SK-N-SH treated with all-trans-retinoic acid at 6 μM for 48 hours (cell line): Measurements from ENCODE around the gene PSME3IP1.

Source experiments
- ATAC-seq: fragments of 200-7000 bp; cut with Tn5 transposase; 3 replicates; pipeline ENCODE4 v1.9.1; 2020; ENCODE audit warnings: mild to moderate bottlenecking, moderate library complexity
- ARNTL ChIP-seq: fragments of 450-650 bp; formaldehyde crosslinking; IDR thresholded peaks from 2 replicates; pipeline ENCODE4 v1.5.0; 2020; ENCODE audit warnings: low read depth, mild to moderate bottlenecking, moderate library complexity, borderline replicate concordance
- BACH2 ChIP-seq: fragments of 250-450 bp; sonication (Bioruptor Pico); IDR thresholded peaks from 2 replicates; pipeline ENCODE4 v1.9.0; 2021; ENCODE audit warnings: mild to moderate bottlenecking, borderline replicate concordance
- CSDC2 ChIP-seq: fragments of 250-450 bp; sonication (Bioruptor Pico); IDR thresholded peaks from 2 replicates; pipeline ENCODE4 v1.5.0; 2020; ENCODE audit warnings: mild to moderate bottlenecking, moderate library complexity
- ESRRG ChIP-seq: fragments of 250-450 bp; sonication (Bioruptor Pico); IDR thresholded peaks from 2 replicates; pipeline ENCODE4 v1.6.1; 2021; ENCODE audit warnings: mild to moderate bottlenecking
- GLIS3 ChIP-seq: fragments of 250-450 bp; sonication (Bioruptor Pico); IDR thresholded peaks from 2 replicates; pipeline ENCODE4 v1.5.0; 2020; ENCODE audit warnings: mild to moderate bottlenecking, moderate library complexity
- ISL1 ChIP-seq: fragments of 250-450 bp; sonication (Bioruptor Pico); IDR thresholded peaks from 2 replicates; pipeline ENCODE4 v2.1.2; 2022; ENCODE audit warnings: mild to moderate bottlenecking, moderate library complexity
- OSR1 ChIP-seq: fragments of 250-450 bp; sonication (Bioruptor Pico); IDR thresholded peaks from 2 replicates; pipeline ENCODE4 v1.8.0; 2022; ENCODE audit warnings: moderate library complexity, mild to moderate bottlenecking, inconsistent platforms
- PPARA ChIP-seq: fragments of 250-450 bp; sonication (Bioruptor Pico); IDR thresholded peaks from 2 replicates; pipeline ENCODE4 v1.5.0; 2020; ENCODE audit warnings: mild to moderate bottlenecking, borderline replicate concordance
- RARB ChIP-seq: fragments of 250-450 bp; sonication (Bioruptor Pico); IDR thresholded peaks from 2 replicates; pipeline ENCODE4 v1.8.0; 2021; ENCODE audit warnings: mild to moderate bottlenecking, moderate library complexity
- SNAI2 ChIP-seq: fragments of 250-450 bp; sonication (Bioruptor Pico); IDR thresholded peaks from 2 replicates; pipeline ENCODE4 v1.5.0; 2020; ENCODE audit warnings: mild to moderate bottlenecking, moderate library complexity
- TCF4 ChIP-seq: fragments of 250-450 bp; sonication (Bioruptor Pico); IDR thresholded peaks from 2 replicates; pipeline ENCODE4 v1.8.0; 2021; ENCODE audit warnings: mild to moderate bottlenecking, moderate library complexity, borderline replicate concordance
- TOX ChIP-seq: fragments of 250-450 bp; sonication (Bioruptor Pico); IDR thresholded peaks from 2 replicates; pipeline ENCODE4 v1.8.0; 2021; ENCODE audit warnings: mild to moderate bottlenecking, moderate library complexity, borderline replicate concordance
- ZC3H10 ChIP-seq: fragments of 250-450 bp; sonication (Bioruptor Pico); IDR thresholded peaks from 2 replicates; pipeline ENCODE4 v1.5.1; 2021; ENCODE audit warnings: mild to moderate bottlenecking, moderate library complexity
- ZFP3 ChIP-seq: fragments of 250-450 bp; sonication (Bioruptor Pico); IDR thresholded peaks from 2 replicates; pipeline ENCODE4 v1.5.0; 2020; ENCODE audit warnings: mild to moderate bottlenecking, moderate library complexity
- ZFP30 ChIP-seq: fragments of 450-650 bp; formaldehyde crosslinking; IDR thresholded peaks from 2 replicates; pipeline ENCODE4 v1.5.0; 2022; ENCODE audit warnings: mild to moderate bottlenecking, moderate library complexity
- ZNF565 ChIP-seq: fragments of 450-650 bp; formaldehyde crosslinking; conservative IDR thresholded peaks from 2 replicates; pipeline ENCODE4 v1.5.0; 2020; ENCODE audit warnings: low read depth, mild to moderate bottlenecking, moderate library complexity
- ZNF70 ChIP-seq: fragments of 450-650 bp; formaldehyde crosslinking; IDR thresholded peaks from 2 replicates; pipeline ENCODE4 v1.5.0; 2020; ENCODE audit warnings: mild to moderate bottlenecking, moderate library complexity
- ZNF8 ChIP-seq: fragments of 450-650 bp; formaldehyde crosslinking; IDR thresholded peaks from 2 replicates; pipeline ENCODE4 v1.5.0; 2020; ENCODE audit warnings: mild to moderate bottlenecking, moderate library complexity
- TF ChIP-seq, protein P1 (sequence below): fragments of 250-450 bp; sonication (Bioruptor Pico); IDR thresholded peaks from 2 replicates; pipeline ENCODE4 v1.5.0; 2020; ENCODE audit warnings: mild to moderate bottlenecking, moderate library complexity
- TF ChIP-seq, protein P2 (sequence below): fragments of 250-450 bp; sonication (Bioruptor Pico); IDR thresholded peaks from 2 replicates; pipeline ENCODE4 v1.5.1; 2020; ENCODE audit warnings: low read depth, mild to moderate bottlenecking, moderate library complexity
- TF ChIP-seq, protein P3 (sequence below): fragments of 250-450 bp; sonication (Bioruptor Pico); IDR thresholded peaks from 2 replicates; pipeline ENCODE4 v1.8.0; 2020; ENCODE audit warnings: mild to moderate bottlenecking, moderate library complexity, borderline replicate concordance
- TF ChIP-seq, protein P4 (sequence below): fragments of 250-450 bp; sonication (Bioruptor Pico); IDR thresholded peaks from 2 replicates; pipeline ENCODE4 v1.5.1; 2021; ENCODE audit warnings: mild to moderate bottlenecking, moderate library complexity

Gene PSME3IP1

DNA sequence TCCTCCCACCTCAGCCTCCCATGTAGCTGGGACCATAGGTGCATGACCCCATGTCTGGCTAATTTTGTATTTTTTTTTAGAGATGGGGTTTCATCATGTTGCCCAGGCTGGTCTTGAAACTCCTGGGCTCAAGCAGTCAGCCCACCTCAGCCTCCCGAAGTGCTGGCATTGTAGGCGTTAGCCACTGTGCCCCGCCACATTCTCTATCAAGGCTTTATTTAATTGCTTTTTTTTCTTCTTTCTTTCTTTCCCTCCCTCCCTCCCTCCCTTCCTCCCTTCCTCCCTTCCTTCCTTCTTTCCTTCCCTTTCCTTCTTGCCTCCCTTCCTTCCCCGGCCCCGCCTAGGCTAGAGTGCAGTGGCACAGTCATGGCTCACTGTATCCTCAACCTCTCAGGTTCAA, 23.9 kb upstream of the PSME3IP1 start:
- ATAC-seq = no peak

DNA sequence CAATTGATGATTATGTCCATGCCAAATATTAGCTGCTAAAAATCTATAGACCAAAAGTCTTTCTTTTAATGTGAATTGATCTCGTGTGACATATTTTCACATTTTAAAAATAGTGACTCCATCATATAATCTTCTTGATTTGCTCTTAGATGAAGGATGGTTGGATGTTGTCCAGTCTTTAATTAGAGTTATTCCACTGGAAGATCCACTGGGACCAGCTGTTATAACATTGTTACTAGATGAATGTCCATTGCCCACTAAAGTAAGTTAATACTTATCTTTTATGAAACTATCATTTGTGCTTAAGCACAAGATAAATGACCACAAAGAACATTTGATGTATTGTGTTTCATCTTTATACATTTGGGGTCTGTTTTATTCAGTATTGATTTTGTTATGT, 23.1 kb upstream of the PSME3IP1 start:
- no peak for TF ChIP-seq CSDC2 (CRISPR knock-in tag)
- TF ChIP-seq TCF4 = no peak
- no peak for TF ChIP-seq BACH2 (CRISPR knock-in tag)
- ATAC-seq = no peak

More for the DNA sequence above, 23.9 kb upstream of the PSME3IP1 start:
- TF ChIP-seq SNAI2 (CRISPR knock-in tag) (no peak), RARB (CRISPR knock-in tag) (no peak), OSR1 (no peak)
- TF ChIP-seq, protein P1, sequence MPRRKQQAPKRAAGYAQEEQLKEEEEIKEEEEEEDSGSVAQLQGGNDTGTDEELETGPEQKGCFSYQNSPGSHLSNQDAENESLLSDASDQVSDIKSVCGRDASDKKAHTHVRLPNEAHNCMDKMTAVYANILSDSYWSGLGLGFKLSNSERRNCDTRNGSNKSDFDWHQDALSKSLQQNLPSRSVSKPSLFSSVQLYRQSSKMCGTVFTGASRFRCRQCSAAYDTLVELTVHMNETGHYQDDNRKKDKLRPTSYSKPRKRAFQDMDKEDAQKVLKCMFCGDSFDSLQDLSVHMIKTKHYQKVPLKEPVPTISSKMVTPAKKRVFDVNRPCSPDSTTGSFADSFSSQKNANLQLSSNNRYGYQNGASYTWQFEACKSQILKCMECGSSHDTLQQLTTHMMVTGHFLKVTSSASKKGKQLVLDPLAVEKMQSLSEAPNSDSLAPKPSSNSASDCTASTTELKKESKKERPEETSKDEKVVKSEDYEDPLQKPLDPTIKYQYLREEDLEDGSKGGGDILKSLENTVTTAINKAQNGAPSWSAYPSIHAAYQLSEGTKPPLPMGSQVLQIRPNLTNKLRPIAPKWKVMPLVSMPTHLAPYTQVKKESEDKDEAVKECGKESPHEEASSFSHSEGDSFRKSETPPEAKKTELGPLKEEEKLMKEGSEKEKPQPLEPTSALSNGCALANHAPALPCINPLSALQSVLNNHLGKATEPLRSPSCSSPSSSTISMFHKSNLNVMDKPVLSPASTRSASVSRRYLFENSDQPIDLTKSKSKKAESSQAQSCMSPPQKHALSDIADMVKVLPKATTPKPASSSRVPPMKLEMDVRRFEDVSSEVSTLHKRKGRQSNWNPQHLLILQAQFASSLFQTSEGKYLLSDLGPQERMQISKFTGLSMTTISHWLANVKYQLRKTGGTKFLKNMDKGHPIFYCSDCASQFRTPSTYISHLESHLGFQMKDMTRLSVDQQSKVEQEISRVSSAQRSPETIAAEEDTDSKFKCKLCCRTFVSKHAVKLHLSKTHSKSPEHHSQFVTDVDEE (CRISPR knock-in tag) = no peak

DNA sequence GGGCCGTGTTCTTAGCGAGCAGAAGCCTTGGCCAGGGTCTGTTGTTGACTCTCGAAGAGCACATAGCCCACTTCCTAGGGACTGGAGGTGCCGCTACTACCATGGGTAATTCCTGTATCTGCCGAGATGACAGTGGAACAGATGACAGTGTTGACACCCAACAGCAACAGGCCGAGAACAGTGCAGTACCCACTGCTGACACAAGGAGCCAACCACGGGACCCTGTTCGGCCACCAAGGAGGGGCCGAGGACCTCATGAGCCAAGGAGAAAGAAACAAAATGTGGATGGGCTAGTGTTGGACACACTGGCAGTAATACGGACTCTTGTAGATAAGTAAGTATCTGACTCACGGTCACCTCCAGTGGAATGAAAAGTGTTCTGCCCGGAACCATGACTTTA, 18.8 kb upstream of the PSME3IP1 start:
- TF ChIP-seq GLIS3 (CRISPR knock-in tag) (no peak), TOX (no peak), PPARA (CRISPR knock-in tag) (no peak), CSDC2 (CRISPR knock-in tag) (no peak), ZNF70 (CRISPR knock-in tag) (no peak), ESRRG (CRISPR knock-in tag) (no peak), RARB (CRISPR knock-in tag) (no peak), ISL1 (CRISPR knock-in tag) (no peak)
- TF ChIP-seq, protein P2, sequence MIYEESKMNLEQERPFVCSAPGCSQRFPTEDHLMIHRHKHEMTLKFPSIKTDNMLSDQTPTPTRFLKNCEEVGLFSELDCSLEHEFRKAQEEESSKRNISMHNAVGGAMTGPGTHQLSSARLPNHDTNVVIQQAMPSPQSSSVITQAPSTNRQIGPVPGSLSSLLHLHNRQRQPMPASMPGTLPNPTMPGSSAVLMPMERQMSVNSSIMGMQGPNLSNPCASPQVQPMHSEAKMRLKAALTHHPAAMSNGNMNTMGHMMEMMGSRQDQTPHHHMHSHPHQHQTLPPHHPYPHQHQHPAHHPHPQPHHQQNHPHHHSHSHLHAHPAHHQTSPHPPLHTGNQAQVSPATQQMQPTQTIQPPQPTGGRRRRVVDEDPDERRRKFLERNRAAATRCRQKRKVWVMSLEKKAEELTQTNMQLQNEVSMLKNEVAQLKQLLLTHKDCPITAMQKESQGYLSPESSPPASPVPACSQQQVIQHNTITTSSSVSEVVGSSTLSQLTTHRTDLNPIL = no peak
- TF ChIP-seq, protein P3, sequence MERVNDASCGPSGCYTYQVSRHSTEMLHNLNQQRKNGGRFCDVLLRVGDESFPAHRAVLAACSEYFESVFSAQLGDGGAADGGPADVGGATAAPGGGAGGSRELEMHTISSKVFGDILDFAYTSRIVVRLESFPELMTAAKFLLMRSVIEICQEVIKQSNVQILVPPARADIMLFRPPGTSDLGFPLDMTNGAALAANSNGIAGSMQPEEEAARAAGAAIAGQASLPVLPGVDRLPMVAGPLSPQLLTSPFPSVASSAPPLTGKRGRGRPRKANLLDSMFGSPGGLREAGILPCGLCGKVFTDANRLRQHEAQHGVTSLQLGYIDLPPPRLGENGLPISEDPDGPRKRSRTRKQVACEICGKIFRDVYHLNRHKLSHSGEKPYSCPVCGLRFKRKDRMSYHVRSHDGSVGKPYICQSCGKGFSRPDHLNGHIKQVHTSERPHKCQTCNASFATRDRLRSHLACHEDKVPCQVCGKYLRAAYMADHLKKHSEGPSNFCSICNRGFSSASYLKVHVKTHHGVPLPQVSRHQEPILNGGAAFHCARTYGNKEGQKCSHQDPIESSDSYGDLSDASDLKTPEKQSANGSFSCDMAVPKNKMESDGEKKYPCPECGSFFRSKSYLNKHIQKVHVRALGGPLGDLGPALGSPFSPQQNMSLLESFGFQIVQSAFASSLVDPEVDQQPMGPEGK = no peak
- no peak for ATAC-seq

DNA sequence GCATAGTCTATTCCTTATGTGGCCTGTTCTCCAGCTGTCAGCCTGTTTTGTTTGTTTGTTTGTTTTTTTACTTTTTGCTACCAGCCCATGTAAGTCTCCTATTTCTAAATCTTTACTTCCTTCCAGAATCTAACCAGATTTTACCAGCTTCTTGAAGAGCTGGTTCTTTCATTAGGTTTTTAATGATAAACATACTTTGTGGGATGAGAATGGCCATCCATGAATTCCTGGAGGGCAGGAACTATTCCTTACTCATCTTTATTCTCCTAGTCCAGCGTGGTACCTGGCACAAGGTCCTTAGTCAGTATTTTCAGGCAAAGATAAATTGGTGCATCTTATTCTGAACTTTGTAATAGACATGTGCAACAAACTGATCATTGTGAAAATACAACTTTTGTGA, 17.6 kb upstream of the PSME3IP1 start:
- no peak for ATAC-seq
- no peak for TF ChIP-seq ZFP3
- TF ChIP-seq, protein P2 = no peak
- no peak for TF ChIP-seq ZNF8
- TF ChIP-seq RARB (CRISPR knock-in tag) = no peak
- no peak for TF ChIP-seq OSR1
- TF ChIP-seq SNAI2 (CRISPR knock-in tag) = no peak
- no peak for TF ChIP-seq ZFP30 (CRISPR knock-in tag)
- TF ChIP-seq CSDC2 (CRISPR knock-in tag) = no peak
- no peak for TF ChIP-seq ZNF565 (CRISPR knock-in tag)
- no peak for TF ChIP-seq PPARA (CRISPR knock-in tag)
- TF ChIP-seq, protein P3 = no peak
- TF ChIP-seq ZC3H10 (CRISPR knock-in tag) = no peak
- TF ChIP-seq, protein P4, sequence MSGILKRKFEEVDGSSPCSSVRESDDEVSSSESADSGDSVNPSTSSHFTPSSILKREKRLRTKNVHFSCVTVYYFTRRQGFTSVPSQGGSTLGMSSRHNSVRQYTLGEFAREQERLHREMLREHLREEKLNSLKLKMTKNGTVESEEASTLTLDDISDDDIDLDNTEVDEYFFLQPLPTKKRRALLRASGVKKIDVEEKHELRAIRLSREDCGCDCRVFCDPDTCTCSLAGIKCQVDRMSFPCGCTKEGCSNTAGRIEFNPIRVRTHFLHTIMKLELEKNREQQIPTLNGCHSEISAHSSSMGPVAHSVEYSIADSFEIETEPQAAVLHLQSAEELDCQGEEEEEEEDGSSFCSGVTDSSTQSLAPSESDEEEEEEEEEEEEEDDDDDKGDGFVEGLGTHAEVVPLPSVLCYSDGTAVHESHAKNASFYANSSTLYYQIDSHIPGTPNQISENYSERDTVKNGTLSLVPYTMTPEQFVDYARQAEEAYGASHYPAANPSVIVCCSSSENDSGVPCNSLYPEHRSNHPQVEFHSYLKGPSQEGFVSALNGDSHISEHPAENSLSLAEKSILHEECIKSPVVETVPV (CRISPR knock-in tag) = no peak
- TF ChIP-seq ISL1 (CRISPR knock-in tag) = no peak
- TF ChIP-seq ARNTL (CRISPR knock-in tag) = no peak
- TF ChIP-seq TOX = no peak
